Stomach (tissue), 4 donors: ENCODE measurements around the gene ECHDC3.

Source experiments
- CTCF ChIP-seq, 7 experiments: fragments of 450-650 bp in 4 of 7; fragments of 200-600 bp in 3 of 7; sonication (generic) in 3 of 7; IDR thresholded peaks; one replicate each; pipeline ENCODE4 v1.5.1; 2016 to 2019; ENCODE audit warnings: antibody characterized with exemption in 7 of 7, control low read depth in 2 of 7, mild to moderate bottlenecking in 1 of 7
- POLR2A ChIP-seq, 4 donors: fragments of 450-650 bp; IDR thresholded peaks; one replicate each; pipeline ENCODE4 v1.6.1; 2016; ENCODE audit warnings: antibody characterized with exemption in 4 of 4, control low read depth in 2 of 4, mild to moderate bottlenecking in 1 of 4, moderate library complexity in 1 of 4
- POLR2AphosphoS5 ChIP-seq, 3 donors: sonication (generic); formaldehyde crosslinking; IDR thresholded peaks; one replicate each; pipeline ENCODE4 v1.6.1; 2016; ENCODE audit warnings: antibody characterized with exemption in 3 of 3

GRCh38 chr10:11754173-11754572 is 12.0 kb downstream of the ECHDC3 start:
- TF ChIP-seq POLR2A (IDR thresholded peaks at IDR 0.05) (no peak), CTCF (IDR thresholded peaks at IDR 0.05) (no peak), POLR2AphosphoS5 (IDR thresholded peaks at IDR 0.05) (no peak)
